HEK293 (cell line): ENCODE data around the gene HOXC10.

Source experiments
- GLIS1 ChIP-seq: fragments of 450-650 bp; formaldehyde crosslinking; IDR thresholded peaks from 2 replicates; pipeline ENCODE4 v1.5.1; 2016; ENCODE audit warnings: missing biosample characterization, missing genetic modification characterization
- HIC1 ChIP-seq: fragments of 450-650 bp; formaldehyde crosslinking; IDR thresholded peaks from 2 replicates; pipeline ENCODE4 v1.5.1; 2016; ENCODE audit warnings: missing biosample characterization, missing genetic modification characterization
- KLF16 ChIP-seq: fragments of 450-650 bp; formaldehyde crosslinking; IDR thresholded peaks from 2 replicates; pipeline ENCODE4 v1.5.1; 2017; ENCODE audit warnings: missing biosample characterization, missing genetic modification characterization
- KLF8 ChIP-seq: fragments of 450-650 bp; formaldehyde crosslinking; IDR thresholded peaks from 2 replicates; pipeline ENCODE4 v1.5.1; 2016; ENCODE audit warnings: missing biosample characterization, missing genetic modification characterization
- OVOL3 ChIP-seq: fragments of 450-650 bp; formaldehyde crosslinking; IDR thresholded peaks from 2 replicates; pipeline ENCODE4 v1.5.1; 2016; ENCODE audit warnings: missing biosample characterization, missing genetic modification characterization
- PRDM6 ChIP-seq: fragments of 450-650 bp; formaldehyde crosslinking; IDR thresholded peaks from 2 replicates; pipeline ENCODE4 v1.5.1; 2017; ENCODE audit warnings: missing biosample characterization, missing genetic modification characterization
- SALL2 ChIP-seq: fragments of 450-650 bp; formaldehyde crosslinking; IDR thresholded peaks from 2 replicates; pipeline ENCODE4 v1.5.0; 2017; ENCODE audit warnings: missing biosample characterization, mild to moderate bottlenecking, missing genetic modification characterization, borderline replicate concordance
- ZBTB1 ChIP-seq: fragments of 450-650 bp; formaldehyde crosslinking; IDR thresholded peaks from 2 replicates; pipeline ENCODE4 v1.5.1; 2016; ENCODE audit warnings: missing biosample characterization, missing genetic modification characterization
- ZBTB26 ChIP-seq: fragments of 450-650 bp; formaldehyde crosslinking; optimal IDR thresholded peaks from 2 replicates; pipeline ENCODE3; 2016; ENCODE audit warnings: missing biosample characterization, mild to moderate bottlenecking, missing genetic modification characterization
- ZBTB44 ChIP-seq: fragments of 450-650 bp; IDR thresholded peaks from 2 replicates; pipeline ENCODE4 v1.5.1; 2018; ENCODE audit warnings: missing biosample characterization, mild to moderate bottlenecking, missing genetic modification characterization
- ZBTB49 ChIP-seq: fragments of 450-650 bp; formaldehyde crosslinking; IDR thresholded peaks from 2 replicates; pipeline ENCODE4 v1.5.1; 2016; ENCODE audit warnings: missing biosample characterization, missing genetic modification characterization, low read depth
- ZBTB7A ChIP-seq: fragments of 450-650 bp; formaldehyde crosslinking; IDR thresholded peaks from 2 replicates; pipeline ENCODE4 v1.5.1; 2016; ENCODE audit warnings: low read depth, missing biosample characterization, missing genetic modification characterization
- ZNF140 ChIP-seq: fragments of 450-650 bp; formaldehyde crosslinking; IDR thresholded peaks from 2 replicates; pipeline ENCODE4 v1.5.1; 2016; ENCODE audit warnings: missing biosample characterization, missing genetic modification characterization
- ZNF239 ChIP-seq: fragments of 450-650 bp; formaldehyde crosslinking; IDR thresholded peaks from 2 replicates; pipeline ENCODE4 v1.5.1; 2016; ENCODE audit warnings: missing biosample characterization, missing genetic modification characterization
- ZNF24 ChIP-seq: fragments of 450-650 bp; formaldehyde crosslinking; IDR thresholded peaks from 2 replicates; pipeline ENCODE4 v1.5.1; 2016; ENCODE audit warnings: missing biosample characterization, missing genetic modification characterization
- ZNF274 ChIP-seq, 2 experiments: fragments of 200-500 bp in 1 of 2; fragments of 450-650 bp in 1 of 2; sonication (Bioruptor generic) in 1 of 2; formaldehyde crosslinking in 1 of 2; IDR thresholded peaks; 2 replicates each; pipeline versions ENCODE4 v1.5.1 to v1.6.1; 2014 to 2016; ENCODE audit warnings: borderline replicate concordance in 1 of 2, inconsistent platforms in 1 of 2, low read length in 1 of 2, missing biosample characterization in 1 of 2, missing genetic modification characterization in 1 of 2
- ZNF362 ChIP-seq: fragments of 450-650 bp; formaldehyde crosslinking; IDR thresholded peaks from 2 replicates; pipeline ENCODE4 v1.5.1; 2016; ENCODE audit warnings: missing biosample characterization, missing genetic modification characterization
- ZNF416 ChIP-seq: fragments of 450-650 bp; formaldehyde crosslinking; IDR thresholded peaks from 2 replicates; pipeline ENCODE4 v1.5.1; 2016; ENCODE audit warnings: missing biosample characterization, missing genetic modification characterization
- ZNF560 ChIP-seq: fragments of 450-650 bp; formaldehyde crosslinking; IDR thresholded peaks from 2 replicates; pipeline ENCODE4 v1.5.1; 2017; ENCODE audit warnings: missing biosample characterization, missing genetic modification characterization, borderline replicate concordance
- ZNF571 ChIP-seq: fragments of 450-650 bp; formaldehyde crosslinking; IDR thresholded peaks from 2 replicates; pipeline ENCODE4 v1.5.0; 2017; ENCODE audit warnings: missing biosample characterization, missing genetic modification characterization
- ZNF596 ChIP-seq: fragments of 450-650 bp; IDR thresholded peaks from 2 replicates; pipeline ENCODE4 v1.5.0; 2018; ENCODE audit warnings: missing biosample characterization, mild to moderate bottlenecking, missing genetic modification characterization, moderate library complexity
- ZNF629 ChIP-seq: fragments of 450-650 bp; formaldehyde crosslinking; IDR thresholded peaks from 2 replicates; pipeline ENCODE4 v1.5.1; 2017; ENCODE audit warnings: missing biosample characterization, missing genetic modification characterization
- ZNF654 ChIP-seq: fragments of 450-650 bp; formaldehyde crosslinking; IDR thresholded peaks from 2 replicates; pipeline ENCODE4 v1.5.1; 2016; ENCODE audit warnings: low read depth, missing biosample characterization, missing genetic modification characterization
- ZNF664 ChIP-seq: fragments of 450-650 bp; formaldehyde crosslinking; IDR thresholded peaks from 2 replicates; pipeline ENCODE4 v1.5.1; 2016; ENCODE audit warnings: missing biosample characterization, missing genetic modification characterization
- ZNF677 ChIP-seq: fragments of 450-650 bp; IDR thresholded peaks from 2 replicates; pipeline ENCODE4 v1.5.0; 2018; ENCODE audit warnings: missing biosample characterization, mild to moderate bottlenecking, missing genetic modification characterization, moderate library complexity
- ZNF701 ChIP-seq: fragments of 450-650 bp; formaldehyde crosslinking; IDR thresholded peaks from 2 replicates; pipeline ENCODE4 v1.5.1; 2016; ENCODE audit warnings: missing biosample characterization, missing genetic modification characterization
- ZNF785 ChIP-seq: fragments of 450-650 bp; formaldehyde crosslinking; IDR thresholded peaks from 2 replicates; pipeline ENCODE4 v1.5.1; 2016; ENCODE audit warnings: missing biosample characterization, missing genetic modification characterization

The HOXC10 gene

GRCh38 chr12:53978477-53979356 lies 6.2 kb upstream of the HOXC10 start (continued):
- TF ChIP-seq ZBTB44 (tag by site-specific recombination) (0 out of 2 replicates have a peak, but pooled peaks have one; percentile 7), SALL2 (tag by site-specific recombination) (no peak), GLIS1 (tag by site-specific recombination) (peak; percentile 30; the same call in 1 of the 2 replicates), ZNF629 (tag by site-specific recombination) (no peak), ZNF362 (no peak), ZBTB7A (tag by site-specific recombination) (no peak), ZNF701 (tag by site-specific recombination) (no peak), ZNF239 (no peak), ZNF140 (no peak), HIC1 (tag by site-specific recombination) (peak; percentile 38; the same call in 1 of the 2 replicates), ZBTB49 (tag by site-specific recombination) (no peak), KLF16 (tag by site-specific recombination) (peak; percentile 66; the same call in 1 of the 2 replicates), OVOL3 (no peak), ZNF596 (tag by site-specific recombination) (peak; percentile 16; the same call in 1 of the 2 replicates), ZNF785 (tag by site-specific recombination) (no peak), ZNF654 (tag by site-specific recombination) (no peak), ZNF571 (tag by site-specific recombination) (no peak), ZNF560 (tag by site-specific recombination) (no peak), ZBTB26 (tag by site-specific recombination) (peak; percentile 5), ZNF274 (IDR thresholded peaks at IDR 0.05; ENCODE audit: low read length) (no peak), ZNF274 (tag by site-specific recombination; IDR thresholded peaks at IDR 0.05; ENCODE audit: borderline replicate concordance) (no peak), ZNF664 (tag by site-specific recombination) (no peak), ZNF416 (tag by site-specific recombination) (no peak), ZNF677 (no peak), ZBTB1 (tag by site-specific recombination) (no peak), PRDM6 (peak; percentile 97), KLF8 (tag by site-specific recombination) (no peak; the same call in 1 of the 2 replicates), ZNF24 (tag by site-specific recombination) (no peak)
